Lower lobe of right lung (tissue), 2 donors: ENCODE measurements around the gene HINT3. TPM values are rescaled to one million over a fixed set of nuclear protein-coding genes. Genes with fewer than 3 reads are reported as not detected.

Experiments used
- ATAC-seq, 2 donors: fragments of 200-7000 bp; cut with Tn5 transposase; one replicate each; pipeline ENCODE4 v1.9.1; 2020 to 2022; ENCODE audit warnings: mild to moderate bottlenecking in 2 of 2, moderate library complexity in 2 of 2
- DNase-seq: peaks from one replicate; pipeline ENCODE4 v3.0.0-alpha.2; 2020
- H3K27ac ChIP-seq: fragments of 200-600 bp; one replicate; pipeline ENCODE4 v1.8.0; 2022
- H3K27me3 ChIP-seq: fragments of 200-600 bp; one replicate; pipeline ENCODE4 v1.8.0; 2022; ENCODE audit warnings: low read depth
- H3K36me3 ChIP-seq: fragments of 200-600 bp; one replicate; pipeline ENCODE4 v1.8.0; 2022; ENCODE audit warnings: mild to moderate bottlenecking
- H3K4me1 ChIP-seq: fragments of 200-600 bp; one replicate; pipeline ENCODE4 v1.8.0; 2022
- H3K4me3 ChIP-seq: fragments of 200-600 bp; one replicate; pipeline ENCODE4 v1.8.0; 2022; ENCODE audit warnings: mild to moderate bottlenecking
- H3K9me3 ChIP-seq: fragments of 200-600 bp; one replicate; pipeline ENCODE4 v1.8.0; 2022
- intact Hi-C: fragments of 100-400 bp; cut with DNase I; formaldehyde crosslinking; loops from one replicate; pipeline ENCODE4 v1.11.0; 2022
- total RNA-seq: library from RNA; stranded (reverse); fragmentation: NEBNext Ultra II Directional; extraction: Animal tissue kit (Norgen Biotek cat#: 25700); gene quantifications from one replicate; pipeline ENCODE4 v1.2.1, GENCODE V29; 2021
- TF ChIP-seq, protein P1 (sequence below): fragments of 200-600 bp; IDR thresholded peaks from one replicate; pipeline ENCODE4 v1.8.0; 2022; ENCODE audit warnings: antibody characterized with exemption, mild to moderate bottlenecking
- donor health status: DM: no; HTN: yes; CAD: no; lungs with severe emphysema.

The HINT3 gene
- total RNA-seq, 1 donor from 2014 or later = 28.3 TPM

DNA sequence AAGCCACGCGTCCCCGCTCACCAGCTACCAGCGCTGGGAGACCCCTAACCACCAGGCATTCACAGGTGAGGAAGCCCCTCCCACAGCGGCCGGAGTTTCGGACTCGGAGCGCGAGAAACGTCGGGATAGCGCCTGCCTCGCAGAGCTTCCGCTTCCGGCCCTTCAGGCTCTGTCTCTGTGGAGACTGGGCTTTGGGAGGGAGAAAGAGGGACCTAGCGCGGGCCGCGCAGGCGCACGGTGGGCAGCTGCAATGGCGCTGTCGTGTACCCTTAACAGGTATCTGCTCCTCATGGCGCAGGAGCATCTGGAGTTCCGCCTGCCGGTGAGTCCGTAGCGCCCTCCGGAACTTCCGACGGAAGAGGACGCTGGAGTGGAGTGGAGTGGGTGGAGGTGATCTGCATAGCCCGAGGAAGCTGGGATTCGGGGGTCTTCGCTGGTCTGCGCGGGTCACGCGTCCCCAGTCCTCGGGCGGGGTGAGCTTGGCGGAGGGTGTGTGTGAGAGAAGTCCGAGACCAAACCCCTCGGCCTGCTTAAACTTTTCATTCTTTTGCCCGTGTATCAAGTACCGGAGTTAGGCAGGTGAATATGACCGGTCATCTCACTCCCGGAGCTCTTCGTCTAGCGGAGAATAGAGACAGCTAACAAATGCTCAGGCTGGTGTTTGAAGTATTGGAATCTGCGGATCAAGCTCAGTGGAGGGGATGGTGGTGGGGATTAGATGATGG is 29.9 kb downstream of the HINT3 start, which contains the start of gene TRMT11:
TRMT11 (plus strand) TSS at position 240 of the 725 bp plus-strand sequence; CDS start at position 251, 11 bp downstream.
- Histone ChIP-seq H3K4me3 (peak within 1 kb of the TSS; percentile 85), H3K27me3 (no peaks in the 10 kb centered on the region), H3K36me3 (peaks cover 7% of the 10 kb centered on the region), H3K4me1 (peaks cover 19% of the 10 kb centered on the region), H3K9me3 (no peaks in the 10 kb centered on the region), H3K27ac (peak within 1 kb of the TSS; percentile 86)
- DNase-seq = peak; percentile 94
- TF ChIP-seq, protein P1, sequence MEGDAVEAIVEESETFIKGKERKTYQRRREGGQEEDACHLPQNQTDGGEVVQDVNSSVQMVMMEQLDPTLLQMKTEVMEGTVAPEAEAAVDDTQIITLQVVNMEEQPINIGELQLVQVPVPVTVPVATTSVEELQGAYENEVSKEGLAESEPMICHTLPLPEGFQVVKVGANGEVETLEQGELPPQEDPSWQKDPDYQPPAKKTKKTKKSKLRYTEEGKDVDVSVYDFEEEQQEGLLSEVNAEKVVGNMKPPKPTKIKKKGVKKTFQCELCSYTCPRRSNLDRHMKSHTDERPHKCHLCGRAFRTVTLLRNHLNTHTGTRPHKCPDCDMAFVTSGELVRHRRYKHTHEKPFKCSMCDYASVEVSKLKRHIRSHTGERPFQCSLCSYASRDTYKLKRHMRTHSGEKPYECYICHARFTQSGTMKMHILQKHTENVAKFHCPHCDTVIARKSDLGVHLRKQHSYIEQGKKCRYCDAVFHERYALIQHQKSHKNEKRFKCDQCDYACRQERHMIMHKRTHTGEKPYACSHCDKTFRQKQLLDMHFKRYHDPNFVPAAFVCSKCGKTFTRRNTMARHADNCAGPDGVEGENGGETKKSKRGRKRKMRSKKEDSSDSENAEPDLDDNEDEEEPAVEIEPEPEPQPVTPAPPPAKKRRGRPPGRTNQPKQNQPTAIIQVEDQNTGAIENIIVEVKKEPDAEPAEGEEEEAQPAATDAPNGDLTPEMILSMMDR = no peak
- ATAC-seq = peak; percentile 98 to 99
- intact Hi-C loops = no loop called here

GRCh38 chr6:125987026-125987617 is 30.6 kb downstream of the HINT3 start:
- Histone ChIP-seq H3K36me3 (no peaks in the 10 kb centered on the region), H3K27ac (peak overlapping the region; percentile 86), H3K4me1 (peaks cover 21% of the 10 kb centered on the region), H3K9me3 (no peaks in the 10 kb centered on the region), H3K27me3 (no peaks in the 10 kb centered on the region), H3K4me3 (peak overlapping the region; percentile 85)
- DNase-seq (no peak), ATAC-seq (peak; percentile 8 to 31)
- TF ChIP-seq, protein P1 = no peak
- intact Hi-C loops = no loop called here

GRCh38 chr6:125988280-125988679 is 31.7 kb downstream of the HINT3 start:
- Histone ChIP-seq H3K27me3 (no peaks in the 10 kb centered on the region), H3K4me1 (peaks cover 21% of the 10 kb centered on the region), H3K4me3 (no peak overlapping the region), H3K9me3 (no peaks in the 10 kb centered on the region), H3K27ac (no peak overlapping the region), H3K36me3 (no peaks in the 10 kb centered on the region)
- TF ChIP-seq, protein P1 = no peak
- no peak for DNase-seq
- intact Hi-C loops = no loop called here
- ATAC-seq = no peak

- Histone ChIP-seq H3K36me3 (no peaks in the 10 kb centered on the region), H3K27ac (no peak overlapping the region), H3K4me3 (no peak overlapping the region), H3K4me1 (peaks cover 21% of the 10 kb centered on the region), H3K27me3 (no peaks in the 10 kb centered on the region), H3K9me3 (no peaks in the 10 kb centered on the region)
- no peak for DNase-seq
- intact Hi-C loops = no loop called here
- ATAC-seq = no peak
- TF ChIP-seq, protein P1 = no peak
These were observed 33.1 kb downstream of the HINT3 start for GRCh38 chr6:125989631-125990030.

DNA sequence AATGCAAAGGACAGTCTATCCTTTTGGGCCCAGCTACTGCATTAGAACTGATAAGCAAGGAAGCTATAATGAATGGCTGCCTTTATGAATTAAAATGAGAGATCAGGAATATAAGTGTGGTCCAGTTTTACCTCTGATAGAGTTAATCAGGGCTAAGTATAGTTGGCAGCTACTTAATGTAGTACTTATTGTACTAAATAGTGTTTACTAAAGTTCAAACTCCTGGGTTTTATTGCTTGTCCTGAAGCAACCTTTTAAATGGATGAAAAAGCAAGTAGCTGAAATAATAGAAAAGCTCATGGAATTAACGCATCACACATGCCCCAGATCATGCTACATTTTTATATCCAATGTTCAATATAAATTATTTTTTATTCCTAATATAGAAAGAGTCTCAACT is 35.1 kb downstream of the HINT3 start:
- no peak for DNase-seq
- Histone ChIP-seq H3K4me3 (no peak overlapping the region), H3K27ac (no peak overlapping the region), H3K36me3 (no peaks in the 10 kb centered on the region), H3K4me1 (peaks cover 18% of the 10 kb centered on the region), H3K27me3 (no peaks in the 10 kb centered on the region), H3K9me3 (no peaks in the 10 kb centered on the region)
- intact Hi-C loops = no loop called here
- ATAC-seq = no peak
- TF ChIP-seq, protein P1 = no peak
